Amygdala (tissue), 56 donors: ENCODE data around the gene NOX3.
"Not testable (repeated sequence)": the region's sequence is repeated elsewhere in the genome, so short reads cannot be mapped to it uniquely, and the experiment has no call there.

ENCODE experiments used
- DNase-seq, 56 donors: peaks; one replicate each; lab custom pipeline; 2025; lab: John Stamatoyannopoulos, UW

Gene NOX3

GRCh38 chr6:155455766-155456165 is at the start of gene NOX3:
NOX3 (minus strand) TSS chr6:155455839; CDS start chr6:155455800, 39 bp downstream.
- no peak for DNase-seq

- no peak for DNase-seq
Observed at GRCh38 chr6:155504848-155505607, 49.4 kb upstream of the NOX3 start.

GRCh38 chr6:155502393-155502792 is 46.8 kb upstream of the NOX3 start:
- DNase-seq = no peak

- DNase-seq = no peak
Observed at GRCh38 chr6:155499574-155499973, 43.9 kb upstream of the NOX3 start.

GRCh38 chr6:155498370-155498769 is 42.7 kb upstream of the NOX3 start:
- no peak for DNase-seq

GRCh38 chr6:155497273-155497672 is 41.6 kb upstream of the NOX3 start:
- DNase-seq = no peak

GRCh38 chr6:155495011-155495768 is 39.6 kb upstream of the NOX3 start:
- DNase-seq = peak in 16 of 56 donors; percentile 1 to 35 (median 10)

- no peak for DNase-seq
Observed at GRCh38 chr6:155493694-155494143, 38.1 kb upstream of the NOX3 start.

- no peak for DNase-seq
Observed at GRCh38 chr6:155493026-155493693, 37.5 kb upstream of the NOX3 start.

- DNase-seq = no peak
Observed at GRCh38 chr6:155492061-155492735, 36.6 kb upstream of the NOX3 start.

- no peak for DNase-seq
Observed at GRCh38 chr6:155491421-155491820, 35.8 kb upstream of the NOX3 start.

- not testable (repeated sequence) for DNase-seq
Observed at GRCh38 chr6:155488197-155488596, 32.6 kb upstream of the NOX3 start.

- no peak for DNase-seq
Observed at GRCh38 chr6:155487371-155488130, 31.9 kb upstream of the NOX3 start.

- no peak for DNase-seq
Observed at GRCh38 chr6:155486721-155487294, 31.2 kb upstream of the NOX3 start.

- DNase-seq = no peak
Observed at GRCh38 chr6:155485756-155486155, 30.1 kb upstream of the NOX3 start.

GRCh38 chr6:155483858-155484257 is 28.2 kb upstream of the NOX3 start:
- no peak for DNase-seq

GRCh38 chr6:155481215-155481614 is 25.6 kb upstream of the NOX3 start:
- DNase-seq = no peak

- no peak for DNase-seq
Observed at GRCh38 chr6:155473741-155474140, 18.1 kb upstream of the NOX3 start.

GRCh38 chr6:155472886-155473285 is 17.2 kb upstream of the NOX3 start:
- no peak for DNase-seq
